GM19324 (cell line): ENCODE results near the gene CHODL.

Experiments
- ATAC-seq: cut with Tn5 transposase; IDR thresholded peaks from one replicate; pipeline ENCODE4 v1.9.1; 2021; ENCODE audit warnings: mild to moderate bottlenecking, moderate library complexity; ENCODE audit not compliant: unreplicated experiment, low FRiP score

CHODL gene

GRCh38 chr21:18285379-18285778 lies 40.7 kb downstream of the CHODL start:
- no peak for ATAC-seq

- ATAC-seq: no peak
These were observed 45.2 kb downstream of the CHODL start for GRCh38 chr21:18289876-18290275.

DNA sequence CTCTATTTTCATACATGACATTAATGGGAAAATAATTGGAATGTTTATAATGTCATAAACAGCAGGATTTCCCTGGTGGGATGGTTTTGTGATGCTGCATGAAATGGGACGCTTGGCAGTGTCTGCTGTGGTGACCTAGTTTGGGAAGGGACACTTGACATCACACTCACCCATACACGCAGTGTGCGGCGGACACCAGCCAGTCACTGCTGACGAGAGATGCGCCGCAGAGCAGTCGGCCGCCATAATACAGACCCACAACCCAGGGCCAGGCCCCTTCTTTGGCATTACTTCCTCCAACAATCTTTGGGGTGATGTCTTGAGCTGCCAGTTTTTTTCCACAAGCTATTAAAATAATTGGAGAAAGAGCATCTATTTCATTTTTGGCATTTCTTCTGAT lies 49.5 kb downstream of the CHODL start:
- ATAC-seq: no peak

DNA sequence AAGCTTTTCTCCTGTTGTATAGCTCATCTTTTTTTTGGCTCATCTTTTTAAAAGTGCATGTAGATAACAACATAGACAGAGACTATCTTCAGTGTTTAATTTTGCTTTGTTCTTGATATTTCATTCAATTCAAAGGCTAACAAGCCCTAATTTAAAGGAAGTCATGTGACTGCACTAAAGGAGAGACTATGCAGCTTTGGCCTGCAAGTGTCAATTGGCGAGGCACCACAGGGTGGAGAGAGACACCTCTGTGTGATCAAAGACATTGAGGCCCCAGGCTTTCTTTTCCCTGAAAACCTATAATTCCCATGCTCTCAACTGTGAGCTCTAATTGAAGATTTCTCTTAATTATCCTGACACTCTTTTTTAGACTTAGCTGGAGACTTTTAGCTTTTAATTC lies 53.6 kb downstream of the CHODL start:
- ATAC-seq: no peak
